Kidney tubule cell (primary cell): ENCODE results near the gene MAPKAPK5.
A peak's percentile ranks its signal among the peaks of the same experiment; 100 is the strongest.
"Not testable (repeated sequence)": the region's sequence is repeated elsewhere in the genome, so short reads cannot be mapped to it uniquely, and the experiment has no call there.

Experiments used
- DNase-seq: peaks from one replicate; pipeline ENCODE4 v3.0.0-alpha.2; 2018; ENCODE audit warnings: low spot score

The MAPKAPK5 gene

GRCh38 chr12:111886662-111887545 is 44.9 kb downstream of the MAPKAPK5 start:
- no peak for DNase-seq

GRCh38 chr12:111887926-111888745 is 46.1 kb downstream of the MAPKAPK5 start:
- no peak for DNase-seq

GRCh38 chr12:111893287-111893686 is 51.3 kb downstream of the MAPKAPK5 start:
- no peak for DNase-seq

DNA sequence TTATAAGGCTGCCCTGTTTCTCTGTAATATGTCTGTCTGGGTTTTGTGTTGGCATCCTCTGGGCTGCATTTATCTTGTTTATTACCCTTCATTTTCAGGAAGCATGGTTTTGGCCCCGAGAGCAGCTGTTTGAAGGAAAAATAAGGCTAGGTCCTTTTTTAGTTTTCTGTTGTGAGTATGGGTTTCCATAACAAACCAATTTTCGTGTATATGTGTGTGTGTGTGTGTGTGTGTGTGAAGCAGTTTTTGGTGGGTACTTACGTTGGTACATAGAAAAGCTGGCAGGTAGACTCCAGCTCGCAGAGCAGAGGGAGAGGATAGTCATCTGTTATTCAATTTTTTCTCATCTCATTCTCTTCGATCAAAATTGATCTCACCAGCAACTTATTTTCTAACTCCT is 52.5 kb downstream of the MAPKAPK5 start:
- DNase-seq = no peak

- no peak for DNase-seq
Observed at GRCh38 chr12:111901182-111901581, 59.2 kb downstream of the MAPKAPK5 start.

GRCh38 chr12:111904446-111904975 is 62.5 kb downstream of the MAPKAPK5 start:
- no peak for DNase-seq

DNA sequence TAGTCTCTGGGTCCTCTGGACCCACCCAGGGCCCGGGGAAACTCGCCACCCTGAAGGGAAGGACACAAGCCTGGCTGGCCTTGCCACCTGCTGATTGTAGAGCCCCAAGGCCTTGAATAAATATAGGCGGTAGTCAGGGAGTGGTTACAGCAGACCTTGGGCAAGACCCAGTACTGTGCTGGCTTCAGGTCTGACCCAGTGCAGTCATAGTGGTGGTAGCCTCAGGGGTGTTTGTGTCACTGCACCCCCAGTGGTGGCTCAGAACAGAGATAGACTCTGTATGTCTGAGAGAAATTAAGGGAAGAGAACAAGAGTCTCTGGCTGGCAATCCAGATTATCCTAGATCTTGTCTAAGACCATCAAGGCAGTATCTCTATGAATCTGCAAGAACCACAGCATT is 63.5 kb downstream of the MAPKAPK5 start:
- DNase-seq = no peak

DNA sequence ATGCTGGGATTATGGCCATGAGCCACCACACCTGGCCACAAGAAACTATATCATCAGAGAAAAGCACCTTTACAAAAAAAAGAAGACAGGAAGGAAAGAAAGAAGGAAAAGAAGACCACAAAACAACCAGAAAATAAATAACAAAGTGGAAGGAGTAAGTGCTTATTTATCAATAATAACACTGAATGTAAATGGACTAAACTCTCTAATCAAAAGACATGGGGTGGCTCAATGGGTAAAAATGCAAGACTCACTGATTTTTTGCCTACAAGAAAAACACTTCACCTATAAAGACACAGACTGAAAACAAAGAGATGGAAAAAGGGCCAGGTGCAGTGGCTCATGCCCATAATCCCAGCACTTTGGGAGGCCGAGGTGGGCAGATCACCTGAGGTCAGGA is 65.7 kb downstream of the MAPKAPK5 start:
- no peak for DNase-seq

DNA sequence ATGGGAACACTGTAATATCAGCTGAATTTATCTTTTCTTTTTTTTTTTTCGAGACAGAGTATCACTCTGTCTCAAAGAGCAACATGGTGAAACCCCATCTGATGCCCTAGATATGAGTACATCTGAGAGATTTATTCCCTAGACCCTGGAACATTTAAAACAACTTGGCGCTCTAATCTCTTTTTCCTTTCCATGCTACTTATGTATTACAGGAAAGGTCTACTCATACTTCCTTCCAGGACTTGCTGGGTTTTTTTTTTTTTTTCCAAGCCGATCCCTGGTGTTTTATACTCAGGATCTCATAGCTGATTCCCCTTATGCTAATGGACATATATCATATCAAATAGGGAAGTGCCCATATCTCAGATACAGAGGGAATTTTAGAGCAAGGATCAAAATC is 83.1 kb downstream of the MAPKAPK5 start:
- no peak for DNase-seq

- DNase-seq = peak; percentile 6
Observed at GRCh38 chr12:111926631-111927030, 84.6 kb downstream of the MAPKAPK5 start.

DNA sequence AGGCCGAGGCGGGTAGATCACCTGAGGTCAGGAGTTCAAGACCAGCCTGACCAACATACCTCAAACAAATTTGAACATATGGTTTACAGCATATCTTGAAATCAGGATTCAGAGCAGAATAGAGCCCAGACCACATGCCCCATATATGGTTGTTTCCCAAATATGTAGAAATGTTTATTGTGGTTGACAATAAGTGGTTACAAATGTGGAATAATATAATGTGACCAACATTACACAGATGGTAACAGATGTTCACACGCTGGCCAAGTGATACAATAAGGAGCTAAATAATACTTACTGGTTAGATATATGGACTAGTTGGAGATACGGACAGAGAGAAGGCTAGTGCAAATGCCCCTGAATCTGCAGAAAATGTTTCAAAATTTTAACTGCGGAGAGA is 85.3 kb downstream of the MAPKAPK5 start:
- no peak for DNase-seq

DNA sequence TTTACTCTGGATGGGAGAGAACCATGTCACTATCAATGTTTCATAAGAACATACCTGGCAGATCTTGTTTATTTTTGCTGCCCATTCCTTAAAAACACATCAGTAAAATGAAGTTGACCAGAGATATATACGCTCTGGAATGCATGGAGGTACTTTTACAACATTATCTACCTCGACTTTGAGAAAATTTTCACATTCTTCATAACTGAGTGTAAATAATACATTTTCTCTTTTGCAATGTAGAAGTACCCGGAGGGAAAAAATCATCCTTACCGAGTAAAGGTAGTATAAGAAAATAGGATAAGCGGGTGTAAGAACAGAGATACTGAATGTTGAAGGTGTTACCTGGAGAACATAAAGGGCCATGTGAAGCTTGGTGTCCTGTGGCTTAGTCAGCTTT is 90.2 kb downstream of the MAPKAPK5 start:
- no peak for DNase-seq

GRCh38 chr12:111936869-111937268 is 94.8 kb downstream of the MAPKAPK5 start:
- DNase-seq = no peak

- peak; percentile 6 for DNase-seq
Observed at GRCh38 chr12:111937429-111937828, 95.4 kb downstream of the MAPKAPK5 start.

- peak; percentile 82 for DNase-seq
Observed at GRCh38 chr12:111942557-111942956, 100.5 kb downstream of the MAPKAPK5 start.

DNA sequence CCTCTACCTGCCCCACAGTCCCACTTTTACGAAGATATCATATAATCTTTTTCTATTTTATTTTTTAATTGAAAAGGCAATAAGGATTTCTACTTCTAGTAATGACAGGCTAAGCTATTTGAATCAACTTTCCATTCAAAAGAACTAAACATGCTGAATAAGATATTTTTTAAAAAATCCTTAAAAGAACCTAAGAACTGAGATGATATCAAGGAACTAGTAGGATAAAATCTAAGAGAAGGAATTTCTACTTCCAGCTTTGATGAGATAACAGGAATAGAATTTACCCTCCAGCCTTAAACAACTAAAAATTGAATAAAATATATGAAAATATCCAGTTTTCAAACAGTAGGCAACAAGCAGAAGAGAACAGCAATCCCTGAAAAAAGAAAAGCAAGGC is 101.9 kb downstream of the MAPKAPK5 start:
- DNase-seq = no peak

DNA sequence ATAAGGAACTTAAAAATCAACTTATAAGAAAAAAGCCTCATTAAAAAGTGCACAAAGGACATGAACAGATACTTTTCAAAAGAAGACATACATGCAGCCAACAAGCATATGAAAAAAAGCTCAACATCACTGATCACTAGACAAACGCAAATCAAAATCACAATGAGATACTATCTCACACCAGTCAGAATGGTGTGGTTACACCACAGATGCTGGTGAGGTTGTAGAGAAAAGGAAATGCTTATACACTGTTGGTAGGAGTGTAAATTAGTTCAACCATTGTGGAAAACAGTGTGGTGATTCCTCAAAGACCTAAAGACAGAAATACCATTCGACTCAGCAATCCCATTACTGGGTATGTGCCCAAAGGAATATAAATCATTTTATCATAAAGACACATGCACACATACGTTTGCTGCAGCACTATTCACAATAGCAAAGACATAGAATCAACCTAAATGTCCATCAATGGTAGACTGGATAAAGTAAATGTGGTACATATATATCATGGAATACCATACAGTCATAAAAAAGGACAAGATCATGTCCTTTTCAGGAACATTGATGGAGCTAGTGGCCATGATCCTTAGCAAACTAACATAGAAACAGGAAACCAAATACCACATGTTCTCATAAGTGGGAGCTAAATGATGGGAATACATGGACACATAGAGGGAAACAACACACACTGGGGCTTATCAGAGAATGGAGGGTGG is 109.1 kb downstream of the MAPKAPK5 start:
- DNase-seq = not testable (repeated sequence)
